Measurements from ENCODE around the gene NFS1.
A peak's percentile ranks its signal among the peaks of the same experiment; 100 is the strongest.

Gene NFS1

DNA sequence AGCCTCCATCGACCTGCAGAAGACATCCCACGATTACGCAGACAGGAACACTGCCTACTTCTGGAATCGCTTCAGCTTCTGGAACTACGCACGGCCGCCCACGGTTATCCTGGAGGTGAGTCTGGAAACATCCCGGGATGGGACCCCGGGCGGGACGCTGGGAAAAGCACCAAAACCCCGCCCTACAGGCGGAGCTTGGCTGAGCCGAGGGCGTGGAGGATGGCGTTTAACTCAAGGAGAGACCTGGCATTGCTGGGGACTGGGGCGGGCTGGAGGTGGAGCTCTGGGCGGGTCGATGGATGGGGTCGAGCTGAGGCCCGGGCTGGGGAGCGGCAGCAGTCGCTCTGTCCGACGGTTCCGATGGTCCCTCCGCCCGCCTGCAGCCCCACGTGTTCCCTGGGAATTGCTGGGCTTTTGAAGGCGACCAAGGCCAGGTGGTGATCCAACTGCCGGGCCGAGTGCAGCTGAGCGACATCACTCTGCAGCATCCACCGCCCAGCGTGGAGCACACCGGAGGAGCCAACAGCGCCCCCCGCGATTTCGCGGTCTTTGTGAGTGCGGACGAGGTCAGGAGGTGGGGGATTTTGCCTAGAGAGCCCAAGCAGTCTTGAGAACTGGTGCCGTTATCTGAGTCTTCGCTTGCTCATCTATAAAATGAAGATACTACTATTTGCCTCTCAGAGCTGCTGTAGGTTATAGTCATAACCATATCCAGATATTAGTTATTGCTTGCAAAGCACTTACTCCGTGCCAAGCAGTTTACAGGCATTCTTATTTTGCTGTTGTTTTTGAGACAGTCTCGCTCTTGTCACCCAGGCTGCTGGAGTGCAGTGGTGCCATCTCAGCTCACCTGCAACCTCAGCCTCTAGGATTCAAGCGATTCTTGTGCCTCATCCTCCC lies 79.7 kb downstream of the NFS1 start:
- H3K4me3 ChIP-seq (ENCODE audit: low read depth, low read length), result peak overlapping the region; percentile 43
- TF ChIP-seq, protein P1, sequence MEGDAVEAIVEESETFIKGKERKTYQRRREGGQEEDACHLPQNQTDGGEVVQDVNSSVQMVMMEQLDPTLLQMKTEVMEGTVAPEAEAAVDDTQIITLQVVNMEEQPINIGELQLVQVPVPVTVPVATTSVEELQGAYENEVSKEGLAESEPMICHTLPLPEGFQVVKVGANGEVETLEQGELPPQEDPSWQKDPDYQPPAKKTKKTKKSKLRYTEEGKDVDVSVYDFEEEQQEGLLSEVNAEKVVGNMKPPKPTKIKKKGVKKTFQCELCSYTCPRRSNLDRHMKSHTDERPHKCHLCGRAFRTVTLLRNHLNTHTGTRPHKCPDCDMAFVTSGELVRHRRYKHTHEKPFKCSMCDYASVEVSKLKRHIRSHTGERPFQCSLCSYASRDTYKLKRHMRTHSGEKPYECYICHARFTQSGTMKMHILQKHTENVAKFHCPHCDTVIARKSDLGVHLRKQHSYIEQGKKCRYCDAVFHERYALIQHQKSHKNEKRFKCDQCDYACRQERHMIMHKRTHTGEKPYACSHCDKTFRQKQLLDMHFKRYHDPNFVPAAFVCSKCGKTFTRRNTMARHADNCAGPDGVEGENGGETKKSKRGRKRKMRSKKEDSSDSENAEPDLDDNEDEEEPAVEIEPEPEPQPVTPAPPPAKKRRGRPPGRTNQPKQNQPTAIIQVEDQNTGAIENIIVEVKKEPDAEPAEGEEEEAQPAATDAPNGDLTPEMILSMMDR (IDR thresholded peaks at IDR 0.05; ENCODE audit: low read depth, low read length, missing control alignments), result peak; percentile 30
- in situ Hi-C loops (cut with HindIII; ENCODE audit: low sequenced_read_pairs), result no loop called here
- DNase-seq (ENCODE audit: low read depth), result peak; percentile 52

DNA sequence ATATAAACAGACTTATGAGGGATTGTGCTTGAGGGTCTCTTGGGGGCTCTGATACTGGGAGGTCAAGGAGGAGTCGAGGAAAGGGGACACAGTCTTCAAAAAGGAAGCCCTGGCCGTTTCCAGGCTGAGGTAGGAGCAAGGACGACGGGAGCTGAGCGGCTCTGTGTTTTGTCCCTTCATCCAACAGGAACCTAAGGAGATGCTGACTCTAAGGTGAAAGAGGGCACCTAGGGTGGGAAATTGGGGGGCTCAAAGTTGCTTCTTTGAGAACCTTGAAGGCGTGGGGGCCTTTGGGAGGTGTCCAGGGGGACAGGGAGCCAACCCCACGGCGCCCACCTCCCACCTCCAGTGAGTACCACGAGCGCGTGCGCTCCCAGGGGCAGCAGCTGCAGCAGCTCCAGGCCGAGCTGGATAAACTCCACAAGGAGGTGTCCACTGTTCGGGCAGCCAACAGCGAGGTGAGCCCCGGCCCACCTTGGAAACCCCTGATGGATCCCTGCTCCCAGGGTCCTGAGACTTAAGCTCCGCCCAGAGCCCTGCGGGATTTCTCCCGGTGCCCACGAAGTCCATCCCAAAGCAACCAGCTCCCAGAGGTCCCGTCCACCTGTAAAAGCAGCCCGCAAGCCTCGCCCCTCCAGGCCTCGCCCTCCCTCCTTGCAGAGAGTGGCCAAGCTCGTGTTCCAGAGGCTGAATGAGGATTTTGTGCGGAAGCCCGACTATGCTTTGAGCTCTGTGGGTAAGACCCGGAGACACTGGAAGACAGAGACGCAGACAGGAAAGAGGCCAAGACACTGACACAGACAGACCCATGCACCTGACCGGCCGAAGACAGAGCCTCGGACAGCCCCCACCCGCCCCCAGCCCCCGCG lies 80.7 kb downstream of the NFS1 start:
- in situ Hi-C loops (cut with HindIII; ENCODE audit: low sequenced_read_pairs), result no loop called here

More for the DNA sequence above, 80.7 kb downstream of the NFS1 start:
- TF ChIP-seq, protein P1 (IDR thresholded peaks at IDR 0.05; ENCODE audit: low read depth, low read length, missing control alignments), result no peak
- H3K4me3 ChIP-seq (ENCODE audit: low read depth, low read length), result peak overlapping the region; percentile 43
- DNase-seq (ENCODE audit: low read depth), result no peak
